Tibial nerve (tissue), 4 donors: ENCODE measurements around the gene TSEN34.

Experiments
- CTCF ChIP-seq, 5 experiments: fragments of 200-600 bp in 3 of 5; fragments of 450-650 bp in 2 of 5; sonication (generic) in 3 of 5; IDR thresholded peaks; one replicate each; pipeline ENCODE4 v1.5.1; 2016 to 2019; ENCODE audit warnings: antibody characterized with exemption in 5 of 5, mild to moderate bottlenecking in 3 of 5, moderate library complexity in 2 of 5
- EP300 ChIP-seq, 2 donors: sonication (generic); formaldehyde crosslinking; IDR thresholded peaks; one replicate each; pipeline ENCODE4 v1.6.1; 2017; ENCODE audit warnings: antibody characterized with exemption in 2 of 2, mild to moderate bottlenecking in 1 of 2
- POLR2A ChIP-seq, 2 donors: fragments of 450-650 bp; IDR thresholded peaks; one replicate each; pipeline ENCODE4 v1.6.1; 2017; ENCODE audit warnings: antibody characterized with exemption in 2 of 2, mild to moderate bottlenecking in 2 of 2, moderate library complexity in 2 of 2

GRCh38 chr19:54191811-54192453, 824 bp downstream of the TSEN34 start:
- no peak for TF ChIP-seq CTCF (IDR thresholded peaks at IDR 0.05)
- no peak for TF ChIP-seq POLR2A (IDR thresholded peaks at IDR 0.05)
- no peak for TF ChIP-seq EP300 (IDR thresholded peaks at IDR 0.05)
